ENCODE results near the gene LRRC71.

DNA sequence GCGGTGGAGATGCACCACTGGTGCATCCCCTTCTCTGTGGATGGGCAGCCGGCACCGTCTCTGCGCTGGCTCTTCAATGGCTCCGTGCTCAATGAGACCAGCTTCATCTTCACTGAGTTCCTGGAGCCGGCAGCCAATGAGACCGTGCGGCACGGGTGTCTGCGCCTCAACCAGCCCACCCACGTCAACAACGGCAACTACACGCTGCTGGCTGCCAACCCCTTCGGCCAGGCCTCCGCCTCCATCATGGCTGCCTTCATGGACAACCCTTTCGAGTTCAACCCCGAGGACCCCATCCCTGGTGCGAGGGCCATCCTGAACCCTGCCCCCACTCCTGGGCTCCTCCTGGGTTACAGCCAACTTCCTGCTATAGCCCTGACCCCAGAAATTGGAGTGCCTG is 46.8 kb upstream of the LRRC71 start:
- TF ChIP-seq, protein P1, sequence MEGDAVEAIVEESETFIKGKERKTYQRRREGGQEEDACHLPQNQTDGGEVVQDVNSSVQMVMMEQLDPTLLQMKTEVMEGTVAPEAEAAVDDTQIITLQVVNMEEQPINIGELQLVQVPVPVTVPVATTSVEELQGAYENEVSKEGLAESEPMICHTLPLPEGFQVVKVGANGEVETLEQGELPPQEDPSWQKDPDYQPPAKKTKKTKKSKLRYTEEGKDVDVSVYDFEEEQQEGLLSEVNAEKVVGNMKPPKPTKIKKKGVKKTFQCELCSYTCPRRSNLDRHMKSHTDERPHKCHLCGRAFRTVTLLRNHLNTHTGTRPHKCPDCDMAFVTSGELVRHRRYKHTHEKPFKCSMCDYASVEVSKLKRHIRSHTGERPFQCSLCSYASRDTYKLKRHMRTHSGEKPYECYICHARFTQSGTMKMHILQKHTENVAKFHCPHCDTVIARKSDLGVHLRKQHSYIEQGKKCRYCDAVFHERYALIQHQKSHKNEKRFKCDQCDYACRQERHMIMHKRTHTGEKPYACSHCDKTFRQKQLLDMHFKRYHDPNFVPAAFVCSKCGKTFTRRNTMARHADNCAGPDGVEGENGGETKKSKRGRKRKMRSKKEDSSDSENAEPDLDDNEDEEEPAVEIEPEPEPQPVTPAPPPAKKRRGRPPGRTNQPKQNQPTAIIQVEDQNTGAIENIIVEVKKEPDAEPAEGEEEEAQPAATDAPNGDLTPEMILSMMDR (IDR thresholded peaks at IDR 0.05) = no peak
- TF ChIP-seq EZH2phosphoT487 (IDR thresholded peaks at IDR 0.05; ENCODE audit: borderline replicate concordance, low read depth) (no peak), RCOR1 (IDR thresholded peaks at IDR 0.05; ENCODE audit: low read length) (no peak), RAD21 (IDR thresholded peaks at IDR 0.05; ENCODE audit: low read length) (no peak), GABPA (IDR thresholded peaks at IDR 0.05; ENCODE audit: low read depth) (no peak), RFX5 (IDR thresholded peaks at IDR 0.05; ENCODE audit: low read length) (no peak)
- TF ChIP-seq, protein P2, sequence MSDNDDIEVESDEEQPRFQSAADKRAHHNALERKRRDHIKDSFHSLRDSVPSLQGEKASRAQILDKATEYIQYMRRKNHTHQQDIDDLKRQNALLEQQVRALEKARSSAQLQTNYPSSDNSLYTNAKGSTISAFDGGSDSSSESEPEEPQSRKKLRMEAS (IDR thresholded peaks at IDR 0.05; ENCODE audit: low read depth) = no peak
- TF ChIP-seq, protein P3, sequence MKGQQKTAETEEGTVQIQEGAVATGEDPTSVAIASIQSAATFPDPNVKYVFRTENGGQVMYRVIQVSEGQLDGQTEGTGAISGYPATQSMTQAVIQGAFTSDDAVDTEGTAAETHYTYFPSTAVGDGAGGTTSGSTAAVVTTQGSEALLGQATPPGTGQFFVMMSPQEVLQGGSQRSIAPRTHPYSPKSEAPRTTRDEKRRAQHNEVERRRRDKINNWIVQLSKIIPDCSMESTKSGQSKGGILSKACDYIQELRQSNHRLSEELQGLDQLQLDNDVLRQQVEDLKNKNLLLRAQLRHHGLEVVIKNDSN (IDR thresholded peaks at IDR 0.05; ENCODE audit: borderline replicate concordance, low read depth) = no peak
